Measurements from ENCODE around the gene NELL2. TPM values are rescaled to one million over a fixed set of nuclear protein-coding genes. Genes with fewer than 3 reads are reported as not detected.
"Not testable (repeated sequence)": the region's sequence is repeated elsewhere in the genome, so short reads cannot be mapped to it uniquely, and the experiment has no call there.

The NELL2 gene
- total RNA-seq, 1 donor from 2014 or later = 27.5 TPM

- Mint-ChIP-seq H3K27ac (no peak overlapping the region), H3K9me3 (peaks cover 6% of the 10 kb centered on the region)
- intact Hi-C loops (cut with micrococcal nuclease) = no loop called here
Measured at GRCh38 chr12:44738051-44738450, 138.1 kb downstream of the NELL2 start.

GRCh38 chr12:44728566-44728965 lies 147.5 kb downstream of the NELL2 start:
- Mint-ChIP-seq H3K4me1 (no peaks in the 10 kb centered on the region), H3K9me3 (peaks cover 15% of the 10 kb centered on the region), H3K36me3 (ENCODE audit: low read depth) (peaks cover 11% of the 10 kb centered on the region), H3K4me3 (no peak overlapping the region), H3K27me3 (no peaks in the 10 kb centered on the region), H3K27ac (no peak overlapping the region)
- no peak for DNase-seq
- intact Hi-C loops (cut with micrococcal nuclease) = no loop called here

More at GRCh38 chr12:44738051-44738450, 138.1 kb downstream of the NELL2 start:
- Mint-ChIP-seq H3K27me3 (no peaks in the 10 kb centered on the region), H3K4me3 (no peak overlapping the region), H3K4me1 (no peaks in the 10 kb centered on the region), H3K36me3 (ENCODE audit: low read depth) (peaks cover 3% of the 10 kb centered on the region)
- DNase-seq = no peak

- intact Hi-C loops (cut with micrococcal nuclease) = no loop called here
- no peaks in the 10 kb centered on the region for H3K9me3 Mint-ChIP-seq
- no peak for DNase-seq
- H3K36me3 Mint-ChIP-seq (ENCODE audit: low read depth) = no peaks in the 10 kb centered on the region
- no peaks in the 10 kb centered on the region for H3K4me1 Mint-ChIP-seq
- H3K4me3 Mint-ChIP-seq = no peak overlapping the region
- no peaks in the 10 kb centered on the region for H3K27me3 Mint-ChIP-seq
- no peak overlapping the region for H3K27ac Mint-ChIP-seq
Measured at GRCh38 chr12:44720265-44720664, 155.8 kb downstream of the NELL2 start.

GRCh38 chr12:44717612-44718011 lies 158.5 kb downstream of the NELL2 start:
- Mint-ChIP-seq H3K4me3 (no peak overlapping the region), H3K27ac (no peak overlapping the region), H3K9me3 (no peaks in the 10 kb centered on the region), H3K4me1 (no peaks in the 10 kb centered on the region), H3K36me3 (ENCODE audit: low read depth) (no peaks in the 10 kb centered on the region), H3K27me3 (no peaks in the 10 kb centered on the region)
- DNase-seq = no peak
- intact Hi-C loops (cut with micrococcal nuclease) = no loop called here

GRCh38 chr12:44716711-44717110 lies 159.4 kb downstream of the NELL2 start:
- Mint-ChIP-seq H3K27me3 (no peaks in the 10 kb centered on the region), H3K27ac (no peak overlapping the region), H3K9me3 (no peaks in the 10 kb centered on the region), H3K4me1 (no peaks in the 10 kb centered on the region), H3K4me3 (no peak overlapping the region), H3K36me3 (ENCODE audit: low read depth) (no peaks in the 10 kb centered on the region)
- DNase-seq = no peak
- intact Hi-C loops (cut with micrococcal nuclease) = no loop called here

- H3K4me3 Mint-ChIP-seq = no peak overlapping the region
- no peaks in the 10 kb centered on the region for H3K9me3 Mint-ChIP-seq
- peaks cover 5% of the 10 kb centered on the region for H3K36me3 Mint-ChIP-seq (ENCODE audit: low read depth)
- H3K27ac Mint-ChIP-seq = no peak overlapping the region
- DNase-seq = no peak
- no peaks in the 10 kb centered on the region for H3K4me1 Mint-ChIP-seq
- intact Hi-C loops (cut with micrococcal nuclease) = no loop called here
- H3K27me3 Mint-ChIP-seq = no peaks in the 10 kb centered on the region
Measured at GRCh38 chr12:44711736-44712135, 164.4 kb downstream of the NELL2 start.

- DNase-seq = no peak
- no peaks in the 10 kb centered on the region for H3K27me3 Mint-ChIP-seq
- H3K27ac Mint-ChIP-seq = no peak overlapping the region
- H3K4me3 Mint-ChIP-seq = no peak overlapping the region
- no peaks in the 10 kb centered on the region for H3K9me3 Mint-ChIP-seq
- H3K36me3 Mint-ChIP-seq (ENCODE audit: low read depth) = peaks cover 5% of the 10 kb centered on the region
- intact Hi-C loops (cut with micrococcal nuclease) = no loop called here
- H3K4me1 Mint-ChIP-seq = no peaks in the 10 kb centered on the region
Measured at GRCh38 chr12:44709166-44709565, 166.9 kb downstream of the NELL2 start.

- Mint-ChIP-seq H3K4me1 (no peaks in the 10 kb centered on the region), H3K4me3 (no peak overlapping the region), H3K9me3 (no peaks in the 10 kb centered on the region), H3K27ac (no peak overlapping the region), H3K36me3 (ENCODE audit: low read depth) (peaks cover 5% of the 10 kb centered on the region), H3K27me3 (no peaks in the 10 kb centered on the region)
- DNase-seq = no peak
- intact Hi-C loops (cut with micrococcal nuclease) = no loop called here
Measured at GRCh38 chr12:44708218-44708617, 167.9 kb downstream of the NELL2 start.

- Mint-ChIP-seq H3K27ac (no peak overlapping the region), H3K36me3 (ENCODE audit: low read depth) (peaks cover 7% of the 10 kb centered on the region), H3K4me1 (no peaks in the 10 kb centered on the region), H3K4me3 (no peak overlapping the region), H3K27me3 (no peaks in the 10 kb centered on the region), H3K9me3 (no peaks in the 10 kb centered on the region)
- no peak for DNase-seq
- intact Hi-C loops (cut with micrococcal nuclease) = no loop called here
Measured at GRCh38 chr12:44703182-44703910, 172.8 kb downstream of the NELL2 start.

- Mint-ChIP-seq H3K9me3 (peaks cover 3% of the 10 kb centered on the region), H3K4me3 (no peak overlapping the region), H3K4me1 (peaks cover 1% of the 10 kb centered on the region), H3K27me3 (no peaks in the 10 kb centered on the region), H3K36me3 (ENCODE audit: low read depth) (peaks cover 9% of the 10 kb centered on the region), H3K27ac (no peak overlapping the region)
- intact Hi-C loops (cut with micrococcal nuclease) = no loop called here
- DNase-seq = no peak
Measured at GRCh38 chr12:44697511-44697910, 178.6 kb downstream of the NELL2 start.

- Mint-ChIP-seq H3K27me3 (no peaks in the 10 kb centered on the region), H3K36me3 (ENCODE audit: low read depth) (peaks cover 4% of the 10 kb centered on the region), H3K4me1 (peaks cover 1% of the 10 kb centered on the region), H3K9me3 (peaks cover 3% of the 10 kb centered on the region), H3K4me3 (no peak overlapping the region), H3K27ac (no peak overlapping the region)
- DNase-seq = no peak
- intact Hi-C loops (cut with micrococcal nuclease) = no loop called here
Measured at GRCh38 chr12:44696542-44696941, 179.6 kb downstream of the NELL2 start.

- Mint-ChIP-seq H3K27ac (no peak overlapping the region), H3K4me3 (no peak overlapping the region), H3K9me3 (peaks cover 8% of the 10 kb centered on the region), H3K4me1 (peaks cover 1% of the 10 kb centered on the region), H3K36me3 (ENCODE audit: low read depth) (peaks cover 5% of the 10 kb centered on the region), H3K27me3 (no peaks in the 10 kb centered on the region)
- intact Hi-C loops (cut with micrococcal nuclease) = no loop called here
- no peak for DNase-seq
Measured at GRCh38 chr12:44694017-44694416, 182.1 kb downstream of the NELL2 start.

- Mint-ChIP-seq H3K4me3 (no peak overlapping the region), H3K4me1 (peaks cover 1% of the 10 kb centered on the region), H3K27ac (no peak overlapping the region), H3K27me3 (no peaks in the 10 kb centered on the region), H3K9me3 (peaks cover 8% of the 10 kb centered on the region), H3K36me3 (ENCODE audit: low read depth) (peaks cover 5% of the 10 kb centered on the region)
- DNase-seq = no peak
- intact Hi-C loops (cut with micrococcal nuclease) = no loop called here
Measured at GRCh38 chr12:44689587-44689986, 186.5 kb downstream of the NELL2 start.

- H3K4me1 Mint-ChIP-seq; H3K36me3 Mint-ChIP-seq (ENCODE audit: low read depth); H3K4me3 Mint-ChIP-seq; H3K27ac Mint-ChIP-seq; intact Hi-C loops (cut with micrococcal nuclease); H3K9me3 Mint-ChIP-seq; DNase-seq; H3K27me3 Mint-ChIP-seq: not testable (repeated sequence)
Measured at GRCh38 chr12:44686821-44687432, 189.2 kb downstream of the NELL2 start.

- Mint-ChIP-seq H3K9me3 (no peaks in the 10 kb centered on the region), H3K4me1 (no peaks in the 10 kb centered on the region), H3K27ac (no peak overlapping the region), H3K27me3 (no peaks in the 10 kb centered on the region), H3K36me3 (ENCODE audit: low read depth) (no peaks in the 10 kb centered on the region), H3K4me3 (no peak overlapping the region)
- DNase-seq = no peak
- intact Hi-C loops (cut with micrococcal nuclease) = no loop called here
Measured at GRCh38 chr12:44677724-44678123, 198.4 kb downstream of the NELL2 start.
